MG63 (cell line): ENCODE measurements around the gene GON7. TPM values are rescaled to one million over a fixed set of nuclear protein-coding genes. Genes with fewer than 3 reads are reported as not detected.
"Not testable (repeated sequence)": the region's sequence is repeated elsewhere in the genome, so short reads cannot be mapped to it uniquely, and the experiment has no call there.

ENCODE experiments used
- DNase-seq: peaks from one replicate; pipeline ENCODE4 v3.0.0-alpha.2; 2020
- H3K27me3 ChIP-seq: fragments of 250-450 bp; sonication (Bioruptor Pico); 2 replicates; pipeline ENCODE4 v1.5.1; 2020; ENCODE audit warnings: mild to moderate bottlenecking, moderate library complexity
- H3K36me3 ChIP-seq: fragments of 250-450 bp; sonication (Bioruptor Pico); 2 replicates; pipeline ENCODE4 v1.5.1; 2020; ENCODE audit warnings: mild to moderate bottlenecking, moderate library complexity
- H3K4me3 ChIP-seq: fragments of 250-450 bp; sonication (Bioruptor Pico); 2 replicates; pipeline ENCODE4 v1.5.1; 2020; ENCODE audit warnings: mild to moderate bottlenecking, moderate library complexity
- H3K9me3 ChIP-seq: fragments of 250-450 bp; sonication (Bioruptor Pico); 2 replicates; pipeline ENCODE4 v1.5.1; 2020; ENCODE audit warnings: mild to moderate bottlenecking, moderate library complexity
- total RNA-seq: library from RNA; depleted of rRNA; stranded (reverse); fragments of >200 nt; shearing (Covaris generic); gene quantifications from 2 replicates; pipeline ENCODE4 v1.2.3, GENCODE V29; 2014; ENCODE audit warnings: low replicate concordance; rRNA removed

The GON7 gene
- total RNA-seq, 1 experiment from 2014 or later, result 6.0 TPM

GRCh38 chr14:93170141-93170540 lies 36.7 kb downstream of the GON7 start:
- not testable (repeated sequence) for H3K27me3 ChIP-seq, H3K9me3 ChIP-seq, H3K36me3 ChIP-seq, DNase-seq, H3K4me3 ChIP-seq

GRCh38 chr14:93169619-93170018 lies 37.2 kb downstream of the GON7 start:
- H3K36me3 ChIP-seq, H3K9me3 ChIP-seq, H3K27me3 ChIP-seq, H3K4me3 ChIP-seq, DNase-seq: not testable (repeated sequence)

GRCh38 chr14:93168610-93169009 lies 38.3 kb downstream of the GON7 start:
- not testable (repeated sequence) for H3K9me3 ChIP-seq, H3K27me3 ChIP-seq, H3K4me3 ChIP-seq, H3K36me3 ChIP-seq, DNase-seq

GRCh38 chr14:93165271-93166265 lies 41.3 kb downstream of the GON7 start:
- DNase-seq, H3K36me3 ChIP-seq, H3K9me3 ChIP-seq, H3K4me3 ChIP-seq, H3K27me3 ChIP-seq: not testable (repeated sequence)

GRCh38 chr14:93163564-93163963 lies 43.3 kb downstream of the GON7 start:
- no peaks in the 10 kb centered on the region for H3K9me3 ChIP-seq
- DNase-seq, result no peak
- H3K36me3 ChIP-seq, result no peaks in the 10 kb centered on the region
- H3K4me3 ChIP-seq, result no peak overlapping the region
- no peaks in the 10 kb centered on the region for H3K27me3 ChIP-seq

GRCh38 chr14:93161411-93161940 lies 45.4 kb downstream of the GON7 start:
- Histone ChIP-seq H3K27me3 (no peaks in the 10 kb centered on the region), H3K4me3 (no peak overlapping the region), H3K36me3 (no peaks in the 10 kb centered on the region), H3K9me3 (no peaks in the 10 kb centered on the region)
- no peak for DNase-seq

GRCh38 chr14:93160353-93160801 lies 46.5 kb downstream of the GON7 start:
- no peak overlapping the region for H3K4me3 ChIP-seq
- DNase-seq, result no peak
- H3K27me3 ChIP-seq, result no peaks in the 10 kb centered on the region
- H3K36me3 ChIP-seq, result no peaks in the 10 kb centered on the region
- no peaks in the 10 kb centered on the region for H3K9me3 ChIP-seq

GRCh38 chr14:93159625-93160352 lies 47.1 kb downstream of the GON7 start:
- H3K36me3 ChIP-seq, H3K27me3 ChIP-seq, H3K4me3 ChIP-seq, DNase-seq, H3K9me3 ChIP-seq: not testable (repeated sequence)

DNA sequence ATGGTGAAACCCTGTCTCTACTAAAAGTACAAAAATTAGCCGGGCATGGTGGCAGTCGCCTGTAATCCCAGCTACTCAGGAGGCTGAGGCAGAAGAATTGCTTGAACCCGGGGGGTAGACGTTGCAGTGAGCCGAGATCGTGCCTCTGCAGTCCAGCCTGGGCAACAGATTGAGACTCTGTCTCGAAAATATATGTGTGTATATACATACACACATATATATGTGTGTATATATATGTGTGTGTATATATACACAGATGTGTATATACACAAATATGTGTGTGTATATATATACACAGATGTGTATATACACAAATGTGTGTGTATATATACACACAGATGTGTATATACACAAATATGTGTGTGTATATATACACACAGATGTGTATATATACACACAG lies 48.5 kb downstream of the GON7 start:
- not testable (repeated sequence) for H3K9me3 ChIP-seq, H3K27me3 ChIP-seq, H3K36me3 ChIP-seq, H3K4me3 ChIP-seq, DNase-seq

DNA sequence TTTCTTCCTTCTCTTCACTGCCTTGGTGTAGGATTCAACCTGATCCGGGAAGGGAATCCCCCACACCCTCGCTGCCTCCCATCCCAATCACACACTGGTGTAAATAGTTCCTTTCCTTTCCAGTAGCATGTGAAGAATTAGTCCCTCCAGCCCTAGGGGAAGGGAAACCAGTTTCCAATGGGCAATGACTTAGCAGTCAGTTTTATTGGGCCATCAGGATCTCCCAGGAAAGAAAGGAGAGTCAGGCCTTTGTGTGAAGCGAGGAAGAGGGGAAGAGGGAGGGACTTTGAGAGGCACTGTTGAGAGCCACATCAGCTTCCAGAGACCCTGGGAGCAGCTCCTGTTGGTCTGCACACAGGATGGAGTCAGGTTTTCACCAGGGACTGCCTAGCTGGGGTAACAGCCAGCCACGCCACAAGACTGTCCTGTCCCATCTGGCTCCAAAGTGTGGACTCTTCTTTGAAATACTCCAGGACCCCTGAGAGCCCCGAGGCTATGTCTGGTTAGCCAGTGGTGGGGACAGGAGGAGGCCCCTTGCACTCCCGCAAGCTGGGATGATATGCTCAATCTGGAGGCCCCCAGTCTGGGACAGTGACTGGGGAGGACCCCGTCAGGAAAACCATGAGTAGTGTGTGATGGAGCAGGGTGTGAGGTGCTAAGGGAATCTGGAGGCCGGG lies 50.0 kb downstream of the GON7 start:
- Histone ChIP-seq H3K4me3 (no peak overlapping the region), H3K36me3 (no peaks in the 10 kb centered on the region), H3K27me3 (no peaks in the 10 kb centered on the region), H3K9me3 (no peaks in the 10 kb centered on the region)
- DNase-seq, result no peak

GRCh38 chr14:93155667-93156066 lies 51.2 kb downstream of the GON7 start:
- no peak for DNase-seq
- H3K4me3 ChIP-seq, result no peak overlapping the region
- H3K9me3 ChIP-seq, result no peaks in the 10 kb centered on the region
- H3K36me3 ChIP-seq, result no peaks in the 10 kb centered on the region
- no peaks in the 10 kb centered on the region for H3K27me3 ChIP-seq

DNA sequence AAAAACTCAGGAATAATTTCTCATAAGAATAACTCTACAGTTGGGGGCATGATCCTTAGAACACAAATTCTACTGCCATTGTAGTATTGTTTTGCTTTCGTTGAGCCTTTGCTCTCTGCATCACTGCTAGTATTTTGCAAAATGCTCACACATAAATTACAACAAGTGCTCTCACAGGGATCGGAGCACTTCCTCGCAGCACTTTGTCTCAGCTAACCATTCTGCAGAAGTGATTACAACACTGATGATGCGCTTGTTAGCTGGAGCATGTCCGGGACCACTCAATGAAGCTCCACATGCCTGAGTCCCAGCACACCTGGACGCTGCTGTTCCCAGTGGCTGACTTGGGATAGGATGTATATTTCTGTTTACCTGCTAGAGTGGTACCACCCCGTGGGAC lies 53.7 kb downstream of the GON7 start:
- DNase-seq, result no peak

More for the DNA sequence above, 53.7 kb downstream of the GON7 start:
- Histone ChIP-seq H3K4me3 (no peak overlapping the region), H3K36me3 (no peaks in the 10 kb centered on the region), H3K9me3 (no peaks in the 10 kb centered on the region), H3K27me3 (no peaks in the 10 kb centered on the region)

Other genes with a start within 250 kb of the GON7 start
- 37.7 and 39.9 TPM in 2 replicates for gene ITPK1, start 91.1 kb downstream of the GON7 start, total RNA-seq
- gene MOAP1, start 22.2 kb downstream of the GON7 start, total RNA-seq, result 8.5 and 13.3 TPM in 2 replicates
- 4.4 and 7.0 TPM in 2 replicates for gene LYSET, start 21.7 kb downstream of the GON7 start, total RNA-seq
- 18.5 and 25.0 TPM in 2 replicates for gene UBR7, start 191 bp upstream of the GON7 start, total RNA-seq
- gene BTBD7, start 126.0 kb upstream of the GON7 start, total RNA-seq, result 4.8 and 8.6 TPM in 2 replicates
- gene COX8C, start 140.1 kb upstream of the GON7 start, total RNA-seq, result not detected in 2 replicates
- gene UNC79, start 223.9 kb upstream of the GON7 start, total RNA-seq, result not detected in 2 replicates